HG02759 (cell line): ENCODE data around the gene DDX5.
A peak's percentile ranks its signal among the peaks of the same experiment; 100 is the strongest.
"Not testable (repeated sequence)": the region's sequence is repeated elsewhere in the genome, so short reads cannot be mapped to it uniquely, and the experiment has no call there.

Experiments
- ATAC-seq: cut with Tn5 transposase; IDR thresholded peaks from one replicate; pipeline ENCODE4 v1.9.1; 2021; ENCODE audit warnings: mild to moderate bottlenecking, moderate library complexity; ENCODE audit not compliant: unreplicated experiment

The DDX5 gene

DNA sequence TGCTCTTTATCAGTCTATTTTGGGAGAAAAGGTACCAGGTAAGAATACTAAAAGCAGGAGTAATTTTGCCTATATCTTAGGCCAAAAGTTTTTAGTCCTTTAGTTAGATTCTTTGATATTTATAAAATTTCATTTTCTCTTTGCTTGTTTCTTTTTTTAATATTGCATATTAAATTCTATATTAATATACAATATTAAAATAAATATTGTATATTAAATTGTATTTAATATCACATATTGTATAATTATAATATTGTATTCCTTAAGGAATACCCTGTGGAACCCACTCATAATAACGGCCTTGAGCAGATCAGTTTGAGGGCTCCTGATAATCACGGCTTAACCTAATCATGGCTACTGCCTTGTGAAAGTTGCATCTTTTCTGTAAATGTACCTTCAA is 2.6 kb upstream of the DDX5 start:
- ATAC-seq, result no peak

DNA sequence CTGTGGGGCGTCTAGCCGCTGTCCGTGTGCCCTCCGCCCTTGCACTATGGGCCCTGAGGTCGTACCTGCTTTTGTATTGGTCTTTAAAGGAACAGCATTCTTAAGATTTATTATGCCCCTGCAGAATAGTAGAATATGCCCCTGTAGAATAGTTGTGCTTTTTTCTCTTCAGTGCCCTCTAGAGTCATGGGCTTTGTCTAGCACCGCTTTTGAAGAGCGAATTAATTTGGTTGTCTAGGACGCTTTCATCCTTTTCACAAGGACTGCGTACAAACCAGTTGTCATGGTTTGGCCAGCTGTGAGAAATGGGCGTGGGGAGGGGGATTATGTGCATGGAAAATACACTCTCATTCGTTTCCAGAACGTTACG is 1.3 kb upstream of the DDX5 start:
- peak; percentile 5 for ATAC-seq

DNA sequence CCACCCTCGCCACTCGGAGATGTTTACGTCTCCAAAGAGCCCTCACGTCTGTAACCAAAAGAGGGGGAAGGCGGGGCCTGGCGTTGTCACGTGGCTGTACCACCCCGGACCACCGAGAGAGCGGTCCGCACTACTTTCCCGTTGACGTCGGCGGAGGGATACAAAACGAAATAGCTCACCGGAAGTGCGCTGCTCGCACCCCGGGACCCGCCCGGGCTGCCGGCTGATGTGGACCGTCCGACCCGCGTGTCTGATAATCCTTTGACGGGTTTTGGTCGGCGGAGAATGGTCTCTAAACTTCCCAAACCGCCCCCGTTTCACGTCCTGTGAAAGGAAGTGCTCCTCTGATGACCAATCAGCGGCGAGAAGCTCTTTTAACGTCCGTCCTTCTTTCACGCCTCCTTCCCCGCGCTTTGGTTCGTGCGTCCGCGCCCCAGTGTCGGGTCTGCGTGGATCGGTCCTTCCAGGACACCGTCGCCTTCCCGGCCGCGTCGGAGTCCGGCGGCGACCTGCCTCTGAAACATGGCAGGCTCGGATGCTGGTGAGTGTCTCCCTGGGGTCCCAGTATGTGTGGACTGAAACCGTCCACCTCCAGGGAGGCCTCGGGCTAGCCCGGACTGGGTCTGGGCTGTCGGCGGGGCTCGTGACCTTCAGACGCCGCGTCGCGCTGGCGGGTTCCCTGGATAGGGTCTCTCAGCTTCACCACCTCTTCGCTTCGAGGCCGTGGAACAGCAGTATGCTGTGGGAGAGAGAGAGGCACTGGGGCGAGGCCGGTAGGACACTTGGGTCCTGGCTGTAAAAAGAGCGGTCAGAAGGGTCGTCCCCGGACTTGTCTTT is 705 bp upstream of the DDX5 start, which contains the start of gene CEP95:
Gene CEP95, plus strand, starts transcription at position 402 of the 837 bp plus-strand sequence. Its CDS starts 121 bp downstream, at position 523.
- ATAC-seq, result peak; percentile 71

DNA sequence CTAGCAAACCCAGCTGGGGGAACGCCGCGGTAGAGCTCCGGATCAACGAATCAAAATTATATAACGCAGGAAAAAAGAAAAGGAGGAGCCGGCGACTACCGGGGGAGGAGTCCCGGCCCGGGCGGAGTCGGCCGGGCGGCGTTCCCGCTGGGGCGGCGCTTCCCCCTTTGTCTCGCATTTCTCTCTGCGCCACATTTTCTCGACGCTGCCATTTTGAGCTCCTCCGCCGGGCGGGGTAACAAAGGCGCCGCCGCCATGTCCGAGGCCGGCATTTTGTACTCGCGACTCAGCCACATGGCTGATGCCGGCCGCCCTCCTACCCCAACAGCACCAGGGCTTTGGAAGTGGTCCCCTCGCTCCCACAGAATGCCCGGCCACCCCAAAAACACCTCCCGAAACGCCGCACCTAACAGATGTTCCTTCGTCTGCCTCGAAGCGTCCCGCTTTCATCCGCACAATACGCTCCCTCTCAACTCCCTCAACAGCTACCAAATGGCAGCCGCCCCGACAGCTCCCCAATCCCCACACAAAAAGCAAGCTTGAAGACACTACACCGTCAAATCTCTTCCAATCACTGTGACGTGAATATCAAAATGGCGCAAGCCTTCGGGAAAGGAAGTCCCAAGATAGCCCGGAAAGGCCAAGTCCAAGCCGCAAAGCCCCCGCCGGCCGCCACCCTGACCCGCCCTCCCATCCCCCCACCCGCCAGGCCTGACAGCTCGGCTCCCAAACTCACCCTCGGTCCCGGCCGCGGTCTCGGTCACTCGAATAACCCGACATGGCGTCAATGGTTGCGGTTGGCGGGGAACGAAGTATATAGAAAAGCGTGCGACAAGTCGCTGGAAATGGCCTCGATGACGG is 519 bp downstream of the DDX5 start:
- no peak for ATAC-seq

DNA sequence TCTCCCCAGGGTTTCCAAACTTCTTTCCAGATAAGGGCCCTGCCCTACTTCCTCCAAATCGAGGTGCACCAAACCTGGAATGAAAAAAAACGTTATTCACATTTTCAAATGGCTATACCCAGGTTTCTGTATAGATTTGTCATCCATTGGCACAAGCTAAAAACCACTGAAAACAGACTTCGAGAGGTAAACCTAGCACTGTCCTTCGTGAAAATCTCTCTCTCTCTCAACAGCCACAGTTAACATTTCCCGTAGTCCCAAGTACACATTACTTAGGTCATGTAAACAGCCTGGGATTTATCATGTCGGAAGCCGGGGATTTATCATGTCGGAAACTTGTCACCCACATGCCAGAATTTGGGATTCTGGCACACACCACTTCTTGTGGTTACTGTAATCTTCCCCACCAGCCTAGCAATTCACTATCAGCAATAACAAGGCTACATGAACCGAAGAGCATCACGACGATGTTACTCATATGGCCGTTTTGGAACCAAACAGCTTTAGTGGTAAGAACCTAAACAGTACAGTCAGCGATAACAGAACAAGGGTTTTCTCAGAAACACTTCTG is 1.2 kb downstream of the DDX5 start:
- ATAC-seq, result no peak

DNA sequence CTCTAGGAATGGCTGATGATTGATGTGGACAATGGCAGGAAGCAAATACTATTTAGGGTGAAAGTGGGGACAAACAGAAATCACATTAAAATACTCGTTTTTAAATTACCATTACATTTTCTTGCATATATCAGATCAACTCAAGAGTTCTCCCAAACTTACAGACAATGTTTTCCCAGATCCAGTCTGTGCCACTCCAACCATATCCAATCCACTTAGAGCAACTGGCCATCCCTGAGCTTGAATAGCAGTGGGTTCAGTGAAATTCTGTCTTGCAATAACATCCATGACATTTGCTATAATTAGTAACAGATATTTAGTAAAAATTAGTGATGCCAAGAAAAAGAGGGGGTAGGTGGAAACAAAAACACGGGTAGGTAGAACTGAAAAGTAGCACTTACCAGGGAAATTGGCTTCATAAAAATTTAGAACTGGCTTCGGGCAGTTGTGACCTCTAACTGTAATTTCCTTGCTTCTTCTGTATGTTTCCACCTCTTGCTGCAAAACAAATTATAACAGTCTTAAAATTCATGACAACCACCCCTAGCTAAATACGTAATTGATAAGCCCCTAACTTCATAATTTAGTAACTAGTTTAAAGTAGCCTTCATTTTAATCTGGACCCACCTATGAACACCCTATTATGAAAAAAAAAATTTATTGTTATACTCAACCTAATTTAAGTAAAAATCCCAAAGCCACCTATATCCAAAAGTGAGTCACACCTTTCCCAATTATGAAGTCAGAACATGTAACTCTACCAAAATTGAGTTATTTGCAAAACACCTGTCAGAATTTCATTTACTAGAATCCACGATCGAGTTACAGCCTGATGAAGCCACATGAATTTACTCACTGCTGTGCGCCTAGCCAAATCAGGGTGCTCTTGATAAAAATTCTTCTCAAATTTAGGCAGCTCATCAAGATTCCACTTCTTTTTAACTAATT is 2.0 kb downstream of the DDX5 start:
- no peak for ATAC-seq

DNA sequence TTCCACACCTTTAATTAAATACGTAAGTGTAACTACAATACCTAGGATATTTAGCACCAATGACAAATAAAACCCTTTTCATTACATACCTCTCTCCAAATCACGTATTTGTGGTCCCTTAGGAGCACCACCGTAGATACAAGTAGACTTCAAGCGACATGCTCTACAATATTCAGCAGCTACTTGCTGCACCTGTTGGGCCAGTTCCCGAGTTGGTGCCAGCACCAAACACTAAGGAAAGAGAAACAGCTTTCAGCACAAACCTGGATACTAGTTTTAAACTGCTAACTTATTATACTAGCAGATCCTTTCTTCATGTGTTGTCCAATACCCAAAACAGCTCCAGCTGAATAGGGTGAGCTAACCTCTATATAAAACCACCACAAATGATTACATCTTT is 2.7 kb downstream of the DDX5 start:
- ATAC-seq, result no peak

DNA sequence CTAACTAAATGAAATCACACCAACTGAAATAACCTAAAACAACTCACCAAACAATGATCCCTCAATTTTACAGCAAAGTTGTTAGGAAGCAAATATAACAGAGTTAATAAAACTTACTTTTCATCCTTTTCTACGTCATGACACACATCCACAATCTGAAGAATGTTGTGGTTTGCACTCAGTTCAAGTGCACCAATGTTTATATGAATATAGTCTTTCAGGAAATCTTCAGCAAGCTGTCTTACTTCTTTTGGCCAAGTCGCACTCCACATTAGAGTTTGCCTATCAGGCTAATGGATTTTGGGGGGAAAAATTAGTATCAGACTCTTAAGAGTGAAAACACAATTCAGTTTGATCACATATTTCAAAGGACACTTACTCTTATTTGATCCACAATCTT is 3.3 kb downstream of the DDX5 start:
- ATAC-seq, result no peak

DNA sequence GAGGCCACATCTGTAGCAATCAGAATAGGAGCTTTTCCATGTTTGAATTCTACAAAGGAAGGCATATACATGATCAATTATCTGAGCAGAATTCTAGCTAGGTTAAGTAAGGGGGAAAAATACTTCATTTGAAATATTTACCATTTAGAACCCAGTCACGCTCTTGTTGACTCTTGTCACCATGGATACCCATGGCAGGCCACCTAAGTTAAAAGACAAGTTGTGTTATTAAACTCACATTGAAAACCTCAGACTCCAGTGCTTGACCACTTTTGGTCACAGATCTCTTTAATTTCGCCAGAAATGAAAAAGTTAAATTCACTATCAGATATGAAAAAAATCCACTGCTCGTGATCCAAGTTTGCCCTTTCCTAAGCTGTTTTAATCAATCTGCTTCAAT is 4.1 kb downstream of the DDX5 start:
- no peak for ATAC-seq

DNA sequence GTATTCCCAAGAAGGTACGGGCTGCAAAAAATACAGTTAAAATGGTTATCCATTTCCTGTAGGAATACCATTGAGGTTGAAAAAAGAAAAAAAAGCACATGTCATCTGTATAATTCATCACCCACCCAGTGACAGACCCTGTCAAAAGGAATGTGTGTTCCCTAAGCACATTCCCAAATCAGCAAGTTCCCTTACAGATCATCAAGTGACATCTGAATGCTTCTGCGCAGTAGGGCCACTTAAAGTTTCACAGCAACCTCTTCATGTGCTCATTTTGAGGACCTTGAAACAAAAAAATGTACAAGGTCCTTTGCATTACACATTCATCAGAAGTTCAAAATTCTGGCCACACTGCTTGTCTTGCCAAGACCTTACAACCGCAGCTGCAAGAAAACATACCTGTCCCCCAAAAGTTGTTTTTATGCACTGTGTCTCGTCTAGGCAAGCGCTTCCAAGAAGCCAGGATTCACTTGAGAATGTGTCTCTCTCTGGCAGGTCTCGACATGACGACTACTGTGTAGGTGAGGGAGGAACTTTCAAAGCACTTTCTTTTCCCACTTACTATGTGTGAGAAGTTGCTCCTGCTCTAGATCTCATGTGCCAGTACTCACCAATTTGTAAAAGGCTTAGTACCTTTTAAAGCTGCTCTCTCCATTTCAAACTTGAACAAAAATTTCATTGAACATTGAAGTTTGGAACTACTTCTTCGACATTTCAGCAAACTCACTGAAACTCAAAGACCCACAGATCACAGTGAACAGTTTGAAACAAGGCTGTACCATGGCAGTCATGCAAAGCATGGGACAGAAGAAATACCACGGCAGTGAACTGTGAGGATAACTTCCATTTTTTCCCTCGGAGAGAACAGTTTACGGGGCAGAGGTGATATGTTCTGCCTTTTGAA is 5.0 kb downstream of the DDX5 start:
- no peak for ATAC-seq

DNA sequence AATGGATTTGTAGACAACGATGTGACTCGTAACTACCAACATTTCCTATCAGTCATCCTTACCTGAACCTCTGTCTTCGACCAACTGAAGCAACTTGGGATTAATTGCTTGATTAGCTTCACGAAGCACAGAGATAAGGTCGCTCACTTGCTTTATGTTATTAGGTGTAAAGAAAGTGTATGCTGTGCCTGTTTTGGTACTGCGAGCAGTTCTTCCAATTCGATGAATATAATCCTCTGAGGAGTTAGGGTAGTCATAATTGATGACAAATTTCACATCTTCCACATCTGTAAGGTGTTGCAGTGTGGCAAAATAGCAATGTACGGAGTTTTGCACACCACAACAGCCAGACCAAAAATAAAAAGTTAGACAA is 5.6 kb downstream of the DDX5 start:
- no peak for ATAC-seq

DNA sequence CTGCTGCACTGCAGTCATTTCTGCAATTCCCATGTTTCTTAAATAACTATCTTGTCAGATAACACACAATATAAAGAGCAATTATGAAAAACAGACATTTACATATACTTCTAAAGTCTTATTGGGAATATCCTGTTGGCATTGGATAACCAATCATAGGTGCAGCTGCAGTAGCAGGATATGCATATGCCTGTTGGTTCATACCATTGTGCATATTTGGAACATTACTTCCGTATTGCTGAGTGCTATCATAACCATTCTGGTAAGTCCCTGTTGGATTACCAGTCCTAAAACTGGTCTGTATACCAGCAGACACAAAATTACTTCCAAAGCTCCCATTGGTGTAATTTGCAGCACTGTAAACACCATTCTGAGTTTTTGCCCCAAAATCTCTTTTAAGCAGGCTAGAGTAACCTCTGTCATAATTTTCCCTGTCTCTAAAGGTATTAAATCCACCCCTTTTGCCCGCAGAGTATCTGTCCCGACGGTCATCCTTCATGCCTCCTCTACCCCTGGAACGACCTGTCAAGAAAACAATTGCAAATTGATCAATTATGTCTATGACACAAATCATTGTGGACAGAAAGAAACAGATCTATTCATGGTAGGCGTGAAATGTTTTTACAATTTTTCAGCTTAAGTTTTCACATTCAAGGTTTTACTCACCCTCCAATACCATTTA is 6.1 kb downstream of the DDX5 start:
- ATAC-seq, result no peak

DNA sequence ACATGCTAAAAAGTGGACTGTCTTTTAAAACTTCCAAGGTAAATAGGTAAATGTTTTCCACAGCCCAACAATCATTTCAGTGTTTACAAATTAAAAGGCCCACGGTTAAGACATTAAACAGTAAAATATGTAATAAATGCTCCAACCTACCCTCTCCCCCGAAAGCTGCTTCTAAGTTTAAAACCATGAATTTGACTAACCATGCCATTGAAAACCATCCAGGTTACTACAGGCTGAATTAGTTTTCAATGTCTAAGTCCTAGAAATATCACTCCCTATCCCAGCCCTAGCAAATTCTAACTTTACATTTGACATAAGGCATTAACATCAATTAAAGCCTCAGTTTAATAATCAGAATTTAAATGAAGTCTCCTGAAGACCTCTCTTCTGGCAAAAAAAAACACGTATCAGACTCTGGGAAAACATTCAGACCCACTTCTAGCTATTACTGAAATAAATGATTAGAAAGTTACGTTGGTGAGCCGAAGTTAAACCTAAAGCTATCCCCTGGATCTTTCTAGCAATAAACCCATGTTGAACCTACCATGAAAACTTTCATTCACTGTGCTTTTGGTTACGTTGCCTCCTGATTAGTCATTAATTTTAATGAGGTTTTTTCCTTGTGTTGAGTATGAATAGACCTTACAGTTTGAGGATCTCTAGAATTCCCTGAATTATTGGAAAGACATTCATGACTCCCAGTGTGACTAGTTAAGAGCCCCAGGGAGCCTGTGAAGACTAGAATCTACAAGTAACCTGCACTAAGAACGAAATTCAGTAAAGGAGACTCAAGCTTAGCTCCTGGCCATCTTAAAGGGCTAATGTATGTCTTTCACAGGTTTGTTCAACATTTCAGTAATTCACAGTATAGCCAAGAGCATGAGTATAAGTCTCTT is 7.5 kb downstream of the DDX5 start:
- no peak for ATAC-seq

DNA sequence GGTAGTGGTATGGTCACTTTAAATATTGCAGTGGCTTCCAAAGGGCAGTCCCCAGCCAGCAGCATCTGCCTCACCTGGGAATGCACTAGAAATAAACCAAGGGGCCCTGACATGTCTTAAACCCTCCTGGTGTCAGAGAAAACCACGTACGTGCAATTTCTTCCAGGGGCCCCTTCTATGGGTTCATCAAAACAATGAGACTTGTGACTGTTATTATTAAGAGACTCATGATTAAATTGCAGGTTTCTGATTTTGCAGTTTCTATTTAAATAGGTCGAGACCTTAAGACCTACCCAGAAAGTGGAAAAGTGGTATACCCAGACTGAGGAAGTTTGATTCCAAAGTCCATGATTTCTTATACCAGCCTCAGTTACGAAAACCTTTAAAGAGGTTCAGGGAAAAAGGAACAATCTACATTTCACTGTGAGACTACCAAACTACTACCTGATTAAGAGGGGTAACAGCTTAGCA is 8.5 kb downstream of the DDX5 start:
- no peak for ATAC-seq

DNA sequence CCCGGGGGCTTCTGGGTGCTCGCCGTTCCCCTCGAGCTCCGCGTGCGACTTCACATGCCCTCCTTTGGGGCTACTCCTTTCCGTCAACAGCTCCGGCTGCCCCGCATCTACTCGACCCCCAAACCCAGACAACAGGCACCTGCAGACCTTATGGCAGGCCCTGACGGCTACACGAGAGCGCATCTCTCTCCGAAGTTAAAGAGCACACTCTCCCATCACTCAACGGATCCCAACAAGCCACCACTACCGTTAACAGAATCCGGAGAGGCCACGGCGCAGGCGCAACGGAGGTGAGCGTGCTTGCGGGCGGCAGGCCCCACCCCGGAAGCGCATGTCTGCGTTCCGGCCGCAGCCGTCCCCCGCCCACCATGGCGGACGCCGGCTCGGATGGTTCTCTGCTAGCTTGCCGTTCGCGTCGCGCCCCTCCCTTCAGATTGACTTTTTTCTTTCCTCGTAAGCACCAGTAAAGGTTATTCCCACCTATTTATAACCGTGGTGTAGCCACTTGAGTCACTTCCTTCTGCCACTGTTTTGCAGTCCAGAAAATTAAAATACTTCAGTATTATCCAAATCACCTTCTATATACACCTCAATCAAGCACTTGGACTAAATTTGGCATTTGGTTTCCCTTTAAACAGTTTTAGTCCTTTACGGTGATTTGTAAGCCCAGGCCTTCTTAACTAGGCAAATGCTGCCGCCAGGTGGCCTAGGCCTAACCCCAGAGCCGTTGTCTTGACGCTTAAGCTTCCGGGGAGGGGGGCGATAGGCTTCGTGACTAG is 9.1 kb downstream of the DDX5 start, which contains the start of gene POLG2:
Gene POLG2, minus strand, starts transcription at position 269 of the 779 bp plus-strand sequence. Its CDS starts 86 bp downstream, at position 183.
- peak; percentile 88 for ATAC-seq

DNA sequence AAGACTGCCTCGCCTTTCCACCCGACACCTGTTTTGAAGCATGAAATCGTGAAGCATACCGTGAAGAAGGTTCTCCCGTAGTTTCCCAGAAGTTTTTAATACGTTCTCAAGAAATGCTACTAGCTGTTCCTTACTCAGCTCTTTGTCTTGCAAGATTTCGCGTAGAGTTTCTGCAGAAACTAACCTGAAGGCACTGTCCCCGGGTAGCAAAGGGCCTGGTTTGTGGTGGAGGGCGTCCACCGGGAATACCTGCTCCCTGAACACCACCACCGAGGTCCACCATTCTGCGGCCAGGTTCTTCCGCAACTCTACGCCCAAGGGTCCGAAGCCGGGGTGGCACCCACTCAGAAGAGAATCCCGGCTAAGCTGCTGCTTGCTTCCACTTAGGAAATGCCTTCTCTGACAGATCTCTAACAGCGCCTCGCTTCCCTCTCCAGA is 9.7 kb downstream of the DDX5 start:
- ATAC-seq, result no peak

DNA sequence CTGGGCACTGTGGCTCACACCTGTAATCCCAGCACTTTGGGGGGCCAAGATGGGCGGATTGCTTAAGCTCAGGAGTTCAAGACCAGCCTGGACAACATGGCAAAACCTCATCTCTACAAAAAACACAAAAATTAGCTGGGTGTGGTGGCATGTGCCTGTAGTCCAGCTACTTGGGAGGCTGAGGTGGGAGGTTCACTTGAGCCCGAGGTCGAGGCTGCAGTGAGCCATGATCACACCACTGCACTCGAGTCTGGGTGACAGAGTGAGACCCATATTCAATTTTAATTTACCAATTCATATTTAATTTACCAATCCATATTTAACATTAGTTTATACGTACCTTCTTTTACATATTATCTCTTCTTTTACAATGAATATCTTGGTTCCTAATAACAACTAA is 10.8 kb downstream of the DDX5 start:
- ATAC-seq, result not testable (repeated sequence)
